ENCODE results near the gene PARVA. TPM values are rescaled to one million over a fixed set of nuclear protein-coding genes. Genes with fewer than 3 reads are reported as not detected.

Gene PARVA
- total RNA-seq, 4 donors from 2014 or later = 167 to 245 (median 240) TPM

DNA sequence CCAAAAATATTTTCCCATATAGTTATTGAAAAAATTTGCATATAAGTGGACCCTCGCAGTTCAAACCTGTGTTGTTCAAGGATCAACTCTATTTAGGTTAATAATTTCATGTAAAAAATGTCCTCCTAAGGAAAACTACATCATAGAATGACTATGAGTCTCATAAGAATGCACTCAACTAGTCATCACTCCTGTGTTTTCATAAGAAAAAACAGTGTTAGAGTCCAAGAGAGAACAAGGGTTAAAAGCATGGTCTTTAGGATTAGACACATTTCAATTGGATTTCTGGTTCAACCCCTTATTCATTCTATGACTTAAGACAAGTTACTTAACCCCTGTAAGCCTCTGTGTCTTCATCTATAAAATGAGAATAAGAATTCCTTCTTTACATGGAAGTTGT is 5.1 kb downstream of the PARVA start:
- peaks cover 22 to 92% (median 38%) of the 10 kb centered on the region in 3 donors for H3K4me1 ChIP-seq
- no peak overlapping the region for H3K4me3 ChIP-seq
- peak overlapping the region; percentile 75 to 99 (median 90) for H3K27ac ChIP-seq
- peaks cover 0 to 10% of the 10 kb centered on the region in 2 donors for H3K36me3 ChIP-seq
- H3K27me3 ChIP-seq = no peaks in the 10 kb centered on the region
- 86 to 92% methylated on average over 1 of the region's 1 CpG for WGBS, 2 donors (ENCODE audit: low coverage in 1 of 2)
- no peak for TF ChIP-seq POLR2A (IDR thresholded peaks at IDR 0.05)
- no peak for TF ChIP-seq EP300 (IDR thresholded peaks at IDR 0.05)
- TF ChIP-seq, protein P1, sequence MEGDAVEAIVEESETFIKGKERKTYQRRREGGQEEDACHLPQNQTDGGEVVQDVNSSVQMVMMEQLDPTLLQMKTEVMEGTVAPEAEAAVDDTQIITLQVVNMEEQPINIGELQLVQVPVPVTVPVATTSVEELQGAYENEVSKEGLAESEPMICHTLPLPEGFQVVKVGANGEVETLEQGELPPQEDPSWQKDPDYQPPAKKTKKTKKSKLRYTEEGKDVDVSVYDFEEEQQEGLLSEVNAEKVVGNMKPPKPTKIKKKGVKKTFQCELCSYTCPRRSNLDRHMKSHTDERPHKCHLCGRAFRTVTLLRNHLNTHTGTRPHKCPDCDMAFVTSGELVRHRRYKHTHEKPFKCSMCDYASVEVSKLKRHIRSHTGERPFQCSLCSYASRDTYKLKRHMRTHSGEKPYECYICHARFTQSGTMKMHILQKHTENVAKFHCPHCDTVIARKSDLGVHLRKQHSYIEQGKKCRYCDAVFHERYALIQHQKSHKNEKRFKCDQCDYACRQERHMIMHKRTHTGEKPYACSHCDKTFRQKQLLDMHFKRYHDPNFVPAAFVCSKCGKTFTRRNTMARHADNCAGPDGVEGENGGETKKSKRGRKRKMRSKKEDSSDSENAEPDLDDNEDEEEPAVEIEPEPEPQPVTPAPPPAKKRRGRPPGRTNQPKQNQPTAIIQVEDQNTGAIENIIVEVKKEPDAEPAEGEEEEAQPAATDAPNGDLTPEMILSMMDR (IDR thresholded peaks at IDR 0.05) = no peak
- no peak for TF ChIP-seq POLR2AphosphoS5 (IDR thresholded peaks at IDR 0.05)
- ATAC-seq = no peak
- H3K9me3 ChIP-seq = no peaks in the 10 kb centered on the region

DNA sequence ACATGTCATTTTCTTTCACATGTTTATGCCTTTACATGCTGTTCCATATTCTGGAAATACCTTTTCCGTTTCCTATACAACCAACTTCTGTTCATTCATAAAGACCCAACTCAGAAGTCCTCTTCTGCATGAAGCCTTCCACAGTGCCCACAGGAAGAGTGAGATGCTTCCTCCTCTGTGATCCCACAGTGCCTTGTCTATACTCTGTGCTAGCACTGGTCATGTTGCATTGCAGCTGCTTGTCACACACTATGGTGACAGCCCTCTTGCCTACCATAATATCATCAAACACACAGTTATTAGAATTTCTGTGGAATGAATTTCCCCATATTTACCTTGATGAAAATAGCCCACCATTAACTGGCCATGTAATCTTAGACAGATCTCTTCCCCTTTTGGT is 8.9 kb downstream of the PARVA start:
- Histone ChIP-seq H3K4me1 (peaks cover 41 to 100% (median 58%) of the 10 kb centered on the region in 3 donors), H3K27me3 (no peaks in the 10 kb centered on the region), H3K4me3 (no peak overlapping the region), H3K9me3 (no peaks in the 10 kb centered on the region), H3K36me3 (peaks cover 0 to 4% of the 10 kb centered on the region in 2 donors), H3K27ac (peak overlapping the region; percentile 86 to 99 (median 93))
- 92 to 100% methylated on average over 1 of the region's 1 CpG for WGBS, 2 donors (ENCODE audit: low coverage in 1 of 2)
- no peak for ATAC-seq
- TF ChIP-seq POLR2A (IDR thresholded peaks at IDR 0.05) (no peak), POLR2AphosphoS5 (IDR thresholded peaks at IDR 0.05) (no peak), EP300 (IDR thresholded peaks at IDR 0.05) (no peak)
- TF ChIP-seq, protein P1 (IDR thresholded peaks at IDR 0.05) = no peak

DNA sequence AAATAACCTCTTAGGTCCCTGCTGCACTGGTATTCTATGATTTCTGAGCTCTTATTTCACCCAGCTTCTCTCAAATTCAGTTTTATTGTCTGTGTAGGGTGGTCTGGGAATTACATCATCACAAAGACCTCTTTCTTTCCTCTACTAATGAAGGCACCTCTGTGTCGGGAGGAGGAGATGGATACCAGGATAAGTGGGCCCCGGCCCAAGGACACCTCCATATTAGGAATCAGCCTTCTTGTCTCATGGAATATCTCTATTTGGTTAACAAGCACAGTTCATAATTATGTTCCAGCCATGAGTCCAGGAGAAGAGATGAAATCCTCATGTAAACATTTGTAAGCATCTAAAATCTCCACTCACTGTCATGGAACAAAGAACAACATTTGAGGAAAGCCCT is 9.4 kb downstream of the PARVA start:
- peaks cover 43 to 100% (median 62%) of the 10 kb centered on the region in 3 donors for H3K4me1 ChIP-seq
- ATAC-seq = no peak
- peak overlapping the region; percentile 86 to 99 (median 93) for H3K27ac ChIP-seq
- no peak overlapping the region for H3K4me3 ChIP-seq
- H3K9me3 ChIP-seq = no peaks in the 10 kb centered on the region
- no peaks in the 10 kb centered on the region for H3K36me3 ChIP-seq
- WGBS, 2 donors (ENCODE audit: low coverage in 1 of 2) = 40 to 43% methylated on average over 1 to 2 of the region's 2 CpGs
- TF ChIP-seq, protein P1 (IDR thresholded peaks at IDR 0.05) = no peak
- TF ChIP-seq EP300 (IDR thresholded peaks at IDR 0.05) (no peak), POLR2A (IDR thresholded peaks at IDR 0.05) (no peak)
- H3K27me3 ChIP-seq = no peaks in the 10 kb centered on the region

DNA sequence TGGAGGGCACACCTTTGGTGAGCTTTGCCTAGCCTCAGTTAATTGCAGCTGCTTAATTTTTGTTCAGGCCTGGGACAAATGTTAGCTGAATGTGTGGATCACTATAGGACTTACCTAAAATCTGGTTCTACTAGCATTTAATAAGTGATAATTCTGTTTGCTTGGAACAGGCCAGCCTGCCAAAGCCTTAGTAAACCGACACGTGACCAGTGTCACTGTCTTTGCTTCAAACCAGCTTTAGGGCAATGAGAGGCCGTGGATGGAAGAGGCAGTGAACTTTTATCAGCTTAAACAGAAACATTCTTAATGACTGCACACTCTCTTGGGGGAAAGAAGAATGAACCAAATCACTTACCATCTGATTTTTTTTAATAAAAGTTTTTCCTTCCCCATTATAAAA is 10.8 kb downstream of the PARVA start:
- 20 to 71% methylated on average over 3 of the region's 3 CpGs for WGBS, 2 donors (ENCODE audit: low coverage in 1 of 2)
- TF ChIP-seq POLR2A (IDR thresholded peaks at IDR 0.05) = no peak
- TF ChIP-seq EP300 (IDR thresholded peaks at IDR 0.05) = no peak
- no peak for TF ChIP-seq POLR2AphosphoS5 (IDR thresholded peaks at IDR 0.05)
- TF ChIP-seq, protein P1 (IDR thresholded peaks at IDR 0.05) = no peak
- H3K4me1 ChIP-seq = peaks cover 43 to 98% (median 65%) of the 10 kb centered on the region in 3 donors

DNA sequence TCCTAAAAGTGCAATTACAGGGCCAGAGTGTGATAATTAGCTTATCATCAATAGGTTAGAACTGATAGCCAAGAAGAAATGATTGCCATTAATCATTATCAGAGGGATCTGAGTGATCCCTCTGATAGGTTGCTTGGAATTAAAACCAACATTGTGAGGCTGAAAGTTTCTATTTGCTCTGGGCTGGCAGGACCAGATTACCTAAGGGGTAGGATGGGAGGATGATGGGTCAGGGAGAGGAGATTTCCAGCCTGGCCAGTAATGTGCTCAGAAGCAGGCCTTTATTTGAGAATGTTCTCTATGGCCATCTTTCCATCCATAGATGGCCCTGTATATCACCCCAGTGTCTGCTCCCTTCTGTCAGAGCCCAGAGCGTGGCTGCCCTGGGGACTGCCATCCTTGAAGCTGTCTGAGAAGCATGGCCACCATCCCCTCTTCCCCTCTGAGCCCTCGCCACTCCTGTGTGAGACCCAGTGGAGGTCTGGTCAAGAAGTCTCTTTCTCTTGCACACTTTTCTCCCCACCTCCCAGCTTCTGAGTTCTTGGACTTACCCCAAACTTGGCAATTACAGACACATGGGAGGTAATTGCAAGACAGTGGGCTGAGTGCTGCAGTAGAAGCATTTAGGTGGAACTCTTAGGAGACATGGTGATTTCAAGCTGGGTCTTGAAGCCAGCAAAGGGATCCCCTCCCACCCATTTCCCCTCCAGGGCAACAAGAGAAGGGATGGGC is 11.7 kb downstream of the PARVA start:
- TF ChIP-seq, protein P1 (IDR thresholded peaks at IDR 0.05) = no peak
- TF ChIP-seq EP300 (IDR thresholded peaks at IDR 0.05) (no peak), POLR2A (IDR thresholded peaks at IDR 0.05) (no peak), POLR2AphosphoS5 (IDR thresholded peaks at IDR 0.05) (no peak)
- Histone ChIP-seq H3K36me3 (peaks cover 0 to 7% of the 10 kb centered on the region in 2 donors), H3K9me3 (peaks cover 0 to 5% (median 0%) of the 10 kb centered on the region in 3 donors), H3K4me1 (peaks cover 43 to 98% (median 62%) of the 10 kb centered on the region in 3 donors), H3K27me3 (no peaks in the 10 kb centered on the region), H3K27ac (peak overlapping the region; percentile 88 to 99 (median 94)), H3K4me3 (no peak overlapping the region)
- WGBS, 2 donors (ENCODE audit: low coverage in 1 of 2) = 100% methylated on average over 1 of the region's 2 CpGs; no CpG with 5 or more reads in 1 of the 2 donors
- no peak for ATAC-seq

More for the DNA sequence above, 10.8 kb downstream of the PARVA start:
- no peak for ATAC-seq
- Histone ChIP-seq H3K27ac (peak overlapping the region; percentile 86 to 99 (median 93)), H3K4me3 (no peak overlapping the region), H3K36me3 (peaks cover 0 to 1% of the 10 kb centered on the region in 2 donors), H3K9me3 (peaks cover 0 to under 1% (median 0%) of the 10 kb centered on the region in 3 donors), H3K27me3 (no peaks in the 10 kb centered on the region)

All from gastroesophageal sphincter (tissue), 4 donors.